PC-3 (cell line): ENCODE measurements around the gene CFAP47. TPM values are rescaled to one million over a fixed set of nuclear protein-coding genes. Genes with fewer than 3 reads are reported as not detected.

Experiments used
- ATAC-seq: fragments of 200-7000 bp; cut with Tn5 transposase; 2 replicates; pipeline ENCODE4 v1.9.1; 2020; ENCODE audit warnings: mild to moderate bottlenecking, moderate library complexity
- BruUV-seq: library from RNA; stranded (reverse); fragments of 400-500 nt; replicated peaks from 2 replicates; lab custom pipeline; 2021; lab: Mats Ljungman, UMichigan
- CTCF ChIA-PET: fragments of 300-600 bp; sonication (Branson Sonifier 250); formaldehyde crosslinking; loops from one replicate; lab custom pipeline; 2022; ENCODE audit warnings: antibody characterized with exemption; lab: Charles Lee
- POLR2A ChIA-PET: fragments of 300-600 bp; sonication (Branson Sonifier 250); formaldehyde crosslinking; loops from one replicate; lab custom pipeline; 2022; ENCODE audit warnings: antibody characterized with exemption; ENCODE audit not compliant: unreplicated experiment; lab: Charles Lee
- DNase-seq: peaks from one replicate; pipeline ENCODE4 v3.0.0-alpha.2; 2015
- H2AFZ ChIP-seq: fragments of 300-600 bp; sonication (generic); 2 replicates; pipeline ENCODE4 v1.6.0; 2016; ENCODE audit warnings: antibody characterized with exemption, low read length
- H3F3A ChIP-seq: fragments of 300-600 bp; sonication (generic); one replicate; pipeline ENCODE4 v1.6.0; 2017; ENCODE audit warnings: antibody characterized with exemption, low read length, control low read depth, mild to moderate bottlenecking; ENCODE audit not compliant: unreplicated experiment
- H3K27ac ChIP-seq: fragments of 300-600 bp; sonication (generic); 2 replicates; pipeline ENCODE4 v1.5.1; 2016; ENCODE audit warnings: mild to moderate bottlenecking, low read length
- H3K27me3 ChIP-seq: fragments of 300-600 bp; sonication (generic); 2 replicates; pipeline ENCODE4 v1.6.1; 2016; ENCODE audit warnings: low read length, mixed read lengths
- H3K36me3 ChIP-seq: fragments of 300-600 bp; sonication (generic); 2 replicates; pipeline ENCODE4 v1.6.1; 2016; ENCODE audit warnings: low read depth, mixed run types, low read length, mixed read lengths
- H3K4me1 ChIP-seq: fragments of 300-600 bp; sonication (generic); 2 replicates; pipeline ENCODE4 v1.5.1; 2016; ENCODE audit warnings: low read length; ENCODE audit not compliant: insufficient read depth
- H3K4me2 ChIP-seq: fragments of 300-600 bp; sonication (generic); 2 replicates; pipeline ENCODE4 v1.6.0; 2016; ENCODE audit warnings: low read length
- H3K4me3 ChIP-seq: fragments of 300-600 bp; sonication (generic); 2 replicates; pipeline ENCODE4 v1.5.1; 2016; ENCODE audit warnings: mild to moderate bottlenecking, low read length, mixed read lengths
- H3K79me2 ChIP-seq: fragments of 300-600 bp; sonication (generic); 2 replicates; pipeline ENCODE4 v1.6.1; 2017; ENCODE audit warnings: low read length, mixed read lengths
- H3K9ac ChIP-seq: fragments of 300-600 bp; sonication (generic); 2 replicates; pipeline ENCODE4 v1.6.0; 2016; ENCODE audit warnings: mild to moderate bottlenecking, low read length
- H3K9me2 ChIP-seq: fragments of 300-600 bp; sonication (generic); replicated peaks from 2 replicates; pipeline ENCODE4 v1.6.1; 2016; ENCODE audit warnings: mixed run types, low read length, mixed read lengths
- H3K9me3 ChIP-seq: fragments of 300-600 bp; sonication (generic); 2 replicates; pipeline ENCODE4 v1.6.1; 2016; ENCODE audit warnings: low read length, mixed read lengths
- H4K20me1 ChIP-seq: fragments of 300-600 bp; sonication (generic); 2 replicates; pipeline ENCODE4 v1.6.1; 2016; ENCODE audit warnings: low read length, mixed read lengths
- EZH2 ChIP-seq: fragments of 300-600 bp; sonication (generic); IDR thresholded peaks from one replicate; pipeline ENCODE4 v1.6.1; 2017; ENCODE audit warnings: antibody characterized with exemption, mild to moderate bottlenecking, low read length; ENCODE audit not compliant: unreplicated experiment
- EZH2phosphoT487 ChIP-seq: fragments of 300-600 bp; sonication (generic); IDR thresholded peaks from 2 replicates; pipeline ENCODE4 v1.6.1; 2018; ENCODE audit warnings: mild to moderate bottlenecking, antibody characterized with exemption, low read length, borderline replicate concordance
- intact Hi-C: fragments of 100-400 bp; cut with micrococcal nuclease; formaldehyde crosslinking; loops from 2 replicates; pipeline ENCODE4 v1.9.0; 2023
- total RNA-seq: library from RNA; depleted of rRNA; stranded (reverse); fragments of >200 nt; gene quantifications from 2 replicates; pipeline ENCODE4 v1.2.3, GENCODE V29; 2014
- TF ChIP-seq, protein P1 (sequence below): fragments of 300-600 bp; sonication (generic); conservative IDR thresholded peaks from 2 replicates; pipeline ENCODE4 v1.5.1; 2017; ENCODE audit warnings: antibody characterized with exemption, low read depth, mild to moderate bottlenecking, low read length

CFAP47 gene
- total RNA-seq, 1 experiment from 2014 or later, result not detected

DNA sequence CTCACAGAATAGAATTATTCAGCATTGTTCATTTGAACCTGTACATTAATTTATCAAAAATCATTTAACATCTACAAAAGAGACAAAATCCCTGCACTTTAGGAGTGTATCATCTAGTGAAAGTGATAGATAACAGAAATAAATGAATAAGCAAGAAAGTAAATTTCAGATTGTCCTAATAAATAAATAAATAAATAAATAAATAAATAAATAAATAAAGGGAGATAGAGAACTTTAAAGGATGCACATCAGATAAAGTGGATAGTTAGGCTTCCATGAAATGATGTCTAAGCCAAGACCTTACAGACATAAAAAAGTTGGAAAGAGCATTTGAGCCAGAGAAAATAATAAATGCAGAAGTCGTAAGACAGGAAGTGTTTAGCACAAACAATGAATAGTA is 444.7 kb downstream of the CFAP47 start:
- Histone ChIP-seq H3K27me3 (no peaks in the 10 kb centered on the region), H3F3A (no peaks in the 10 kb centered on the region), H2AFZ (no peak overlapping the region), H3K4me1 (no peaks in the 10 kb centered on the region), H3K9me3 (no peaks in the 10 kb centered on the region), H3K4me3 (no peak overlapping the region), H3K27ac (no peak overlapping the region), H3K9ac (no peak overlapping the region), H3K9me2 (no peaks in the 10 kb centered on the region), H3K4me2 (no peak overlapping the region), H3K36me3 (no peaks in the 10 kb centered on the region), H3K79me2 (no peaks in the 10 kb centered on the region), H4K20me1 (no peaks in the 10 kb centered on the region)
- POLR2A ChIA-PET, result no interaction called here
- ATAC-seq (no peak), DNase-seq (no peak)
- intact Hi-C loops, result no loop called here
- CTCF ChIA-PET, result no interaction called here
- BruUV-seq, result no TSS peak
- no peak for TF ChIP-seq EZH2phosphoT487
- TF ChIP-seq EZH2, result no peak
- TF ChIP-seq, protein P1, sequence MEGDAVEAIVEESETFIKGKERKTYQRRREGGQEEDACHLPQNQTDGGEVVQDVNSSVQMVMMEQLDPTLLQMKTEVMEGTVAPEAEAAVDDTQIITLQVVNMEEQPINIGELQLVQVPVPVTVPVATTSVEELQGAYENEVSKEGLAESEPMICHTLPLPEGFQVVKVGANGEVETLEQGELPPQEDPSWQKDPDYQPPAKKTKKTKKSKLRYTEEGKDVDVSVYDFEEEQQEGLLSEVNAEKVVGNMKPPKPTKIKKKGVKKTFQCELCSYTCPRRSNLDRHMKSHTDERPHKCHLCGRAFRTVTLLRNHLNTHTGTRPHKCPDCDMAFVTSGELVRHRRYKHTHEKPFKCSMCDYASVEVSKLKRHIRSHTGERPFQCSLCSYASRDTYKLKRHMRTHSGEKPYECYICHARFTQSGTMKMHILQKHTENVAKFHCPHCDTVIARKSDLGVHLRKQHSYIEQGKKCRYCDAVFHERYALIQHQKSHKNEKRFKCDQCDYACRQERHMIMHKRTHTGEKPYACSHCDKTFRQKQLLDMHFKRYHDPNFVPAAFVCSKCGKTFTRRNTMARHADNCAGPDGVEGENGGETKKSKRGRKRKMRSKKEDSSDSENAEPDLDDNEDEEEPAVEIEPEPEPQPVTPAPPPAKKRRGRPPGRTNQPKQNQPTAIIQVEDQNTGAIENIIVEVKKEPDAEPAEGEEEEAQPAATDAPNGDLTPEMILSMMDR, result no peak

DNA sequence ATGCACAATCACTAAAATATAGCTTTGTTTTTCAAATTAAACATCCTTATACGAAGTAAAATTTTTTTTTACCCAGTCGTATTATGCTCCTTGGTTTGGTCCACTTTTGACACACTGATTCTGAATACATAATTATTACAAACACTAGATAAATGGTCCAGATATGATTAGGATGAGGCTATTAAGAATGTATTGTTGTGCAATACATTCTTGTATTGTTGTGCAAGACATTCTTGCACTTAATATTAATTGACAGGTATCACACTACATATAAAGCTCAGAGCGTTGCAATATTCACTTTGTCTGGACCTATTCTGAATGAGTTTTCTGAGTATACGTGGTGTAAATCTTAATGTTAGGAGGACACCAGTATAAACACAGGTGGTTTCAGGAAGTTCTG is 464.0 kb downstream of the CFAP47 start:
- no peaks in the 10 kb centered on the region for H3K4me1 ChIP-seq
- TF ChIP-seq EZH2phosphoT487 (no peak), EZH2 (no peak)
- TF ChIP-seq, protein P1, result no peak
- no peak overlapping the region for H3K9ac ChIP-seq
- CTCF ChIA-PET, result no interaction called here
- H3K36me3 ChIP-seq, result no peaks in the 10 kb centered on the region
- DNase-seq (no peak), ATAC-seq (no peak)
- H3K9me2 ChIP-seq, result no peaks in the 10 kb centered on the region
- BruUV-seq, result no TSS peak
- no peaks in the 10 kb centered on the region for H3K9me3 ChIP-seq
- intact Hi-C loops, result no loop called here
- no peaks in the 10 kb centered on the region for H3K79me2 ChIP-seq
- H3K27ac ChIP-seq, result no peak overlapping the region
- no peaks in the 10 kb centered on the region for H4K20me1 ChIP-seq
- H3F3A ChIP-seq, result no peaks in the 10 kb centered on the region
- H3K27me3 ChIP-seq, result no peaks in the 10 kb centered on the region
- POLR2A ChIA-PET, result no interaction called here
- H3K4me3 ChIP-seq, result no peak overlapping the region
- no peak overlapping the region for H3K4me2 ChIP-seq
- no peak overlapping the region for H2AFZ ChIP-seq

DNA sequence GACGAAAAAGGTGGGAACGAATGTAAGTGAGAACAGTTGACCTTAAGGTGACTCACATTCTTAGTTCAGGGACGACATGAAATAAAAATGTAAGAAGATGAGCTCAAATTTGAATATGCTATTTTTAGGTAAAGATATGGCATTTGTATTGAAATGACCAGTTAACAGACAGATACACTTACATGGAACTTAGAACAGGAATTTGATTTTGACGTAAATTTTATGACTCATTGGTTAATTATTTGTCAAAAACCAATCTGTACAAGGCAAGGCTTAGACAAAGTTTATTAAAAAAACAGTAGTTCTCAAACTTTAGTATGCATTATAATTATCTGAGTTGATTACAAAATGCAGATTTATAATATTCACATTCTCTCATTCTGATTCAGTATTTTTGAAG is 469.4 kb downstream of the CFAP47 start:
- BruUV-seq, result no TSS peak
- Histone ChIP-seq H3K9me3 (no peaks in the 10 kb centered on the region), H3K4me3 (no peak overlapping the region), H3K36me3 (no peaks in the 10 kb centered on the region), H2AFZ (no peak overlapping the region), H3K79me2 (no peaks in the 10 kb centered on the region), H3K27ac (no peak overlapping the region), H3K9me2 (no peaks in the 10 kb centered on the region), H3K9ac (no peak overlapping the region), H3K4me2 (no peak overlapping the region), H3K27me3 (no peaks in the 10 kb centered on the region), H3K4me1 (no peaks in the 10 kb centered on the region), H4K20me1 (no peaks in the 10 kb centered on the region), H3F3A (no peaks in the 10 kb centered on the region)
- ATAC-seq (no peak), DNase-seq (no peak)
- intact Hi-C loops, result no loop called here
- POLR2A ChIA-PET, result no interaction called here
- TF ChIP-seq EZH2 (no peak), EZH2phosphoT487 (no peak)
- TF ChIP-seq, protein P1, result no peak
- CTCF ChIA-PET, result no interaction called here
